Trophoblast cell (in vitro differentiated cells and primary cell): ENCODE results near the gene TMEM134.

Source experiments
- DNase-seq, 2 donors: peaks; one replicate each; pipeline ENCODE4 v3.0.0-alpha.2; 2016
- H2AFZ ChIP-seq: 2 replicates; pipeline ENCODE4 v1.6.1; 2013; ENCODE audit warnings: low read length, moderate library complexity, mild to moderate bottlenecking; ENCODE audit not compliant: insufficient read depth, poor library complexity
- H2AK5ac ChIP-seq: 2 replicates; pipeline ENCODE4 v1.6.1; 2013; ENCODE audit warnings: mild to moderate bottlenecking, low read length
- H2BK120ac ChIP-seq: 2 replicates; pipeline ENCODE4 v1.6.1; 2013; ENCODE audit warnings: low read length, mild to moderate bottlenecking, moderate library complexity; ENCODE audit not compliant: insufficient read depth, poor library complexity
- H2BK12ac ChIP-seq: 2 replicates; pipeline ENCODE4 v1.6.1; 2013; ENCODE audit warnings: mild to moderate bottlenecking, low read length, moderate library complexity
- H2BK5ac ChIP-seq: 2 replicates; pipeline ENCODE4 v1.6.1; 2013; ENCODE audit warnings: low read length, low read depth, moderate library complexity, mild to moderate bottlenecking; ENCODE audit not compliant: poor library complexity
- H3K14ac ChIP-seq: 2 replicates; pipeline ENCODE4 v1.6.1; 2013; ENCODE audit warnings: mild to moderate bottlenecking, low read length
- H3K18ac ChIP-seq: 2 replicates; pipeline ENCODE4 v1.6.1; 2013; ENCODE audit warnings: mild to moderate bottlenecking, low read length
- H3K23ac ChIP-seq: 2 replicates; pipeline ENCODE4 v1.6.1; 2013; ENCODE audit warnings: low read length
- H3K27ac ChIP-seq: 2 replicates; pipeline ENCODE4 v1.5.1; 2013; ENCODE audit warnings: low read depth, mild to moderate bottlenecking, inconsistent platforms, low read length, moderate library complexity
- H3K27me3 ChIP-seq: 2 replicates; pipeline ENCODE4 v1.6.1; 2013; ENCODE audit warnings: inconsistent platforms, mild to moderate bottlenecking, low read length, moderate library complexity; ENCODE audit not compliant: insufficient read depth
- H3K36me3 ChIP-seq, 2 experiments: 1 replicate in 1 of 2; 2 replicates in 1 of 2; pipeline ENCODE4 v1.6.1; 2013; ENCODE audit warnings: low read length in 2 of 2, mild to moderate bottlenecking in 2 of 2, moderate library complexity in 1 of 2; ENCODE audit not compliant: insufficient read depth in 2 of 2, control insufficient read depth in 1 of 2
- H3K4ac ChIP-seq: 2 replicates; pipeline ENCODE4 v1.6.1; 2013; ENCODE audit warnings: low read depth, mild to moderate bottlenecking, low read length, moderate library complexity
- H3K4me1 ChIP-seq, 2 experiments: 1 replicate in 1 of 2; 2 replicates in 1 of 2; pipeline ENCODE4 v1.6.1; 2013; ENCODE audit warnings: low read length in 2 of 2, mild to moderate bottlenecking in 2 of 2, moderate library complexity in 1 of 2; ENCODE audit not compliant: insufficient read depth in 2 of 2, control insufficient read depth in 1 of 2
- H3K4me2 ChIP-seq: 2 replicates; pipeline ENCODE4 v1.6.1; 2013; ENCODE audit warnings: inconsistent platforms, mild to moderate bottlenecking, low read length, moderate library complexity
- H3K4me3 ChIP-seq: 2 replicates; pipeline ENCODE4 v1.5.1; 2013; ENCODE audit warnings: mild to moderate bottlenecking, low read depth, low read length, inconsistent platforms
- H3K79me1 ChIP-seq: one replicate; pipeline ENCODE4 v1.6.1; 2013; ENCODE audit warnings: low read length
- H3K79me2 ChIP-seq: 2 replicates; pipeline ENCODE4 v1.6.1; 2013; ENCODE audit warnings: low read length, mild to moderate bottlenecking; ENCODE audit not compliant: control insufficient read depth, insufficient read depth, poor library complexity
- H3K9ac ChIP-seq: 2 replicates; pipeline ENCODE4 v1.6.1; 2013; ENCODE audit warnings: mild to moderate bottlenecking, low read length
- H3K9me3 ChIP-seq: 2 replicates; pipeline ENCODE4 v1.6.1; 2013; ENCODE audit warnings: low read depth, mild to moderate bottlenecking, control low read depth, inconsistent platforms, low read length; ENCODE audit not compliant: insufficient read depth
- H4K12ac ChIP-seq: 2 replicates; pipeline ENCODE4 v1.6.1; 2013; ENCODE audit warnings: low read depth, mild to moderate bottlenecking, low read length, moderate library complexity
- H4K8ac ChIP-seq: 2 replicates; pipeline ENCODE4 v1.6.1; 2013; ENCODE audit warnings: low read depth, mild to moderate bottlenecking, low read length, moderate library complexity
- H4K91ac ChIP-seq: one replicate; pipeline ENCODE4 v1.6.1; 2013; ENCODE audit warnings: low read depth, mild to moderate bottlenecking, low read length, moderate library complexity
- WGBS: extraction: QIAGEN DNeasy Blood & Tissue Kit; methylation state at CpG from one replicate; pipeline ENCODE4 v1.1.7; 2013; ENCODE audit warnings: missing lambda C conversion rate; ENCODE audit not compliant: insufficient read length, insufficient coverage; ENCODE audit errors: extremely low coverage; 5-methylcytosine and 5-hydroxymethylcytosine counted together

Gene TMEM134

GRCh38 chr11:67452141-67452952 is 16.7 kb downstream of the TMEM134 start, which contains the start of gene GPR152:
Gene GPR152 (minus strand): TSS chr11:67452729. CDS start chr11:67452724, 5 bp downstream.
- Histone ChIP-seq H3K4me1 (no peaks in the 10 kb centered on the region), H3K9ac (no peak within 1 kb of the TSS), H3K18ac (no peak within 1 kb of the TSS), H3K79me1 (peaks cover 2% of the 10 kb centered on the region), H3K4me3 (no peak within 1 kb of the TSS), H4K91ac (no peak within 1 kb of the TSS), H2BK12ac (no peak within 1 kb of the TSS), H3K27ac (no peak within 1 kb of the TSS), H3K23ac (no peak within 1 kb of the TSS), H3K36me3 (no peaks in the 10 kb centered on the region), H2BK120ac (no peak within 1 kb of the TSS), H3K9me3 (peaks cover 4% of the 10 kb centered on the region), H4K12ac (no peak within 1 kb of the TSS), H3K79me2 (no peaks in the 10 kb centered on the region), H3K4me2 (no peak within 1 kb of the TSS), H4K8ac (no peak within 1 kb of the TSS), H3K14ac (no peak within 1 kb of the TSS), H3K4ac (no peak within 1 kb of the TSS), H2AFZ (no peak within 1 kb of the TSS), H3K27me3 (no peaks in the 10 kb centered on the region), H2BK5ac (no peak within 1 kb of the TSS), H2AK5ac (no peak within 1 kb of the TSS)
- no CpG with 5 or more reads among the region's 33 CpGs for WGBS
- no peak for DNase-seq

- Histone ChIP-seq H3K18ac (no peak overlapping the region), H3K9ac (no peak overlapping the region), H2AFZ (no peak overlapping the region), H3K4me2 (no peak overlapping the region), H2BK120ac (no peak overlapping the region), H4K12ac (no peak overlapping the region), H2BK5ac (no peak overlapping the region), H4K91ac (no peak overlapping the region), H3K79me2 (no peaks in the 10 kb centered on the region), H3K79me1 (peaks cover 3% of the 10 kb centered on the region), H3K4ac (no peak overlapping the region), H3K4me3 (no peak overlapping the region), H3K14ac (no peak overlapping the region), H4K8ac (no peak overlapping the region), H3K23ac (no peak overlapping the region), H3K27me3 (no peaks in the 10 kb centered on the region), H2AK5ac (no peak overlapping the region), H3K9me3 (peaks cover 4% of the 10 kb centered on the region), H2BK12ac (no peak overlapping the region), H3K27ac (no peak overlapping the region), H3K4me1 (no peaks in the 10 kb centered on the region), H3K36me3 (no peaks in the 10 kb centered on the region)
- WGBS, result no CpG with 5 or more reads among the region's 14 CpGs
- no peak for DNase-seq
Measured at GRCh38 chr11:67451658-67451976, 17.4 kb downstream of the TMEM134 start.

DNA sequence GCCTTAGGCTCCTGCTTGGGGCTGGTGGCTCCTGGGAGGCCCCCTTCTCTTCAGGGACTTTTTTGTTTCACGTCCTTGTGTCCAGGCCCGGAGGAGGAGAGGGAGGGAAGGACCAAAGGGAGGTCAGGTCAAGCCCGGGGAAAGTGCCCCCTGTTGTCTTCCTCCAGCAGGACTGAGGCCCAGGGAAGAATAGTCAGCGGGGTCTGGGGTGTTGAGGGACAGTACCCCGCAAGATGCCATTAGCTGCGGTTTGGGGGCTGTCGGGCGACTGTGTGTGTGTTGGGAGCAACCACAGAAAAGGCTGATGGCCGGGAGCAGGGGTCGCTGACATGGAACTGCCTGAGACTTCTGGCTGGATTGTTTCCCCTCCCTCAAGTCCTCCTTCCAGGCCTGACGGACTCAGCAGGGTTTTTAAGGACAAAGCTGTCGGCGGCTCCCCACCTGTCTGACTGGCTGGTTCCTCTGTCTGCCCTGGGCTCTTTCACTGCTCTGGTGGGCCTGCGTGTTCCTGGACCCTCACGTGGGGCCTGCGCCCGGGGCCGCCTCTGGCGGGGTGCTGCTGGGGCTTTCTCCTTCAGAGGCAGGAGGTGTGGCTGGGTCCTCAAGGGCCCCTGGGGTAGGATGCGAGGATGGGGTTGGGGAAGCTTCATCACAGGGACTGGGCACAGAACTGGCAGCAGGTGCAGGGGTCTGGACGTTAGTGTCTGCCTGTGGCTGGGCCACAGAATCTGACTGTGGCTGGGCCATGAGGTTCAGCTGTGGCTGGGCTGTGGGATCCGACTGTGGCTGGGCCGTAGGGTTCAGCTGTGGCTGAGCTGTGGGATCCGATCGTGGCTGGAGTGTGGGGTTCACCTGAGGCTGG is 18.0 kb downstream of the TMEM134 start:
- H3K9me3 ChIP-seq, result peaks cover 4% of the 10 kb centered on the region
- H3K4me1 ChIP-seq, result no peaks in the 10 kb centered on the region
- no peak overlapping the region for H4K12ac ChIP-seq
- H2BK12ac ChIP-seq, result no peak overlapping the region
- no peaks in the 10 kb centered on the region for H3K36me3 ChIP-seq
- no peak overlapping the region for H3K4me2 ChIP-seq
- DNase-seq, result no peak
- no peak overlapping the region for H2BK120ac ChIP-seq
- H2AK5ac ChIP-seq, result no peak overlapping the region
- no peak overlapping the region for H3K9ac ChIP-seq
- no peak overlapping the region for H4K91ac ChIP-seq
- H2BK5ac ChIP-seq, result no peak overlapping the region
- H4K8ac ChIP-seq, result no peak overlapping the region
- H3K27ac ChIP-seq, result no peak overlapping the region
- H3K4me3 ChIP-seq, result no peak overlapping the region
- H3K14ac ChIP-seq, result no peak overlapping the region
- H2AFZ ChIP-seq, result no peak overlapping the region
- no peak overlapping the region for H3K23ac ChIP-seq
- peaks cover 3% of the 10 kb centered on the region for H3K79me1 ChIP-seq
- WGBS, result no CpG with 5 or more reads among the region's 25 CpGs
- no peak overlapping the region for H3K4ac ChIP-seq
- H3K27me3 ChIP-seq, result no peaks in the 10 kb centered on the region
- no peaks in the 10 kb centered on the region for H3K79me2 ChIP-seq
- no peak overlapping the region for H3K18ac ChIP-seq

GRCh38 chr11:67449116-67449844 is 19.8 kb downstream of the TMEM134 start:
- H3K9ac ChIP-seq, result no peak overlapping the region
- no peak overlapping the region for H2AK5ac ChIP-seq
- no peak overlapping the region for H2BK120ac ChIP-seq
- H3K14ac ChIP-seq, result no peak overlapping the region
- no peak for DNase-seq
- no peaks in the 10 kb centered on the region for H3K79me2 ChIP-seq
- no peaks in the 10 kb centered on the region for H3K4me1 ChIP-seq
- no peak overlapping the region for H4K91ac ChIP-seq
- H3K79me1 ChIP-seq, result peaks cover 3% of the 10 kb centered on the region
- H3K23ac ChIP-seq, result no peak overlapping the region
- no peak overlapping the region for H3K18ac ChIP-seq
- no peak overlapping the region for H2BK5ac ChIP-seq
- no peaks in the 10 kb centered on the region for H3K36me3 ChIP-seq
- H3K27ac ChIP-seq, result no peak overlapping the region
- H4K8ac ChIP-seq, result no peak overlapping the region
- H3K4me2 ChIP-seq, result no peak overlapping the region
- no peaks in the 10 kb centered on the region for H3K27me3 ChIP-seq
- WGBS, result no CpG with 5 or more reads among the region's 9 CpGs
- no peak overlapping the region for H3K4ac ChIP-seq
- no peak overlapping the region for H2AFZ ChIP-seq
- H2BK12ac ChIP-seq, result no peak overlapping the region
- H3K9me3 ChIP-seq, result peaks cover 4% of the 10 kb centered on the region
- no peak overlapping the region for H4K12ac ChIP-seq
- H3K4me3 ChIP-seq, result no peak overlapping the region
